NCI-H526 treated with DMSO at 0.1 percent for 48 hours (cell line): ENCODE results near the gene RFNG.

Source experiments
- DNase-seq: peaks from one replicate; lab custom pipeline; 2025; lab: John Stamatoyannopoulos, UW

RFNG gene

GRCh38 chr17:82089723-82090548 is 38.3 kb upstream of the RFNG start:
- DNase-seq: no peak

- no peak for DNase-seq
Measured at GRCh38 chr17:82088838-82089722, 37.5 kb upstream of the RFNG start.

GRCh38 chr17:82087961-82088837 is 36.6 kb upstream of the RFNG start:
- no peak for DNase-seq

GRCh38 chr17:82086941-82087906 is 35.6 kb upstream of the RFNG start:
- no peak for DNase-seq

- no peak for DNase-seq
Measured at GRCh38 chr17:82085931-82086764, 34.5 kb upstream of the RFNG start.

- no peak for DNase-seq
Measured at GRCh38 chr17:82085031-82085861, 33.6 kb upstream of the RFNG start.

- no peak for DNase-seq
Measured at GRCh38 chr17:82084373-82085030, 32.9 kb upstream of the RFNG start.

- DNase-seq: no peak
Measured at GRCh38 chr17:82083533-82084359, 32.1 kb upstream of the RFNG start.

- no peak for DNase-seq
Measured at GRCh38 chr17:82083009-82083408, 31.4 kb upstream of the RFNG start.

- no peak for DNase-seq
Measured at GRCh38 chr17:82082456-82082855, 30.8 kb upstream of the RFNG start.

- no peak for DNase-seq
Measured at GRCh38 chr17:82081966-82082365, 30.4 kb upstream of the RFNG start.

GRCh38 chr17:82081546-82081945 is 29.9 kb upstream of the RFNG start:
- no peak for DNase-seq

GRCh38 chr17:82080789-82081464 is 29.3 kb upstream of the RFNG start:
- no peak for DNase-seq

- DNase-seq: no peak
Measured at GRCh38 chr17:82080048-82080788, 28.6 kb upstream of the RFNG start.

GRCh38 chr17:82079001-82079677 is 27.5 kb upstream of the RFNG start:
- no peak for DNase-seq

- no peak for DNase-seq
Measured at GRCh38 chr17:82078433-82078832, 26.8 kb upstream of the RFNG start.
